Skeletal muscle tissue (tissue), 4 donors: ENCODE results near the gene NUDT6. TPM values are rescaled to one million over a fixed set of nuclear protein-coding genes. Genes with fewer than 3 reads are reported as not detected.
"Not testable (repeated sequence)": the region's sequence is repeated elsewhere in the genome, so short reads cannot be mapped to it uniquely, and the experiment has no call there.

Experiments
- H3K27ac ChIP-seq: one replicate; pipeline ENCODE4 v1.7.0; 2013; ENCODE audit warnings: mild to moderate bottlenecking, low read depth, low read length, inconsistent platforms
- H3K27me3 ChIP-seq, 3 donors: one replicate each; pipeline ENCODE4 v1.7.0; 2013; ENCODE audit warnings: low read length in 3 of 3; ENCODE audit not compliant: control insufficient read depth in 3 of 3, insufficient read depth in 3 of 3
- H3K36me3 ChIP-seq, 3 donors: one replicate each; pipeline ENCODE4 v1.7.0; 2013; ENCODE audit warnings: low read length in 3 of 3; ENCODE audit not compliant: control insufficient read depth in 3 of 3, insufficient read depth in 3 of 3
- H3K4me1 ChIP-seq, 3 donors: one replicate each; pipeline ENCODE4 v1.7.0; 2013; ENCODE audit warnings: low read length in 3 of 3, mild to moderate bottlenecking in 3 of 3; ENCODE audit not compliant: control insufficient read depth in 3 of 3, insufficient read depth in 3 of 3
- H3K4me3 ChIP-seq, 3 donors: one replicate each; pipeline ENCODE4 v1.7.0; 2013; ENCODE audit warnings: low read length in 3 of 3
- H3K9ac ChIP-seq, 3 donors: one replicate each; pipeline ENCODE4 v1.7.0; 2013; ENCODE audit warnings: low read length in 3 of 3, mild to moderate bottlenecking in 3 of 3, moderate library complexity in 2 of 3, low read depth in 1 of 3
- H3K9me3 ChIP-seq, 3 donors: one replicate each; pipeline ENCODE4 v1.7.0; 2013; ENCODE audit warnings: low read length in 3 of 3; ENCODE audit not compliant: control insufficient read depth in 3 of 3
- total RNA-seq: library from RNA; depleted of rRNA; stranded (reverse); fragments of >200 nt; gene quantifications from one replicate; pipeline ENCODE4 v1.2.3, GENCODE V29; 2014
- donor health status: Osteomylitis.

Gene NUDT6
- total RNA-seq, 1 donor from 2014 or later, result 9.9 TPM

DNA sequence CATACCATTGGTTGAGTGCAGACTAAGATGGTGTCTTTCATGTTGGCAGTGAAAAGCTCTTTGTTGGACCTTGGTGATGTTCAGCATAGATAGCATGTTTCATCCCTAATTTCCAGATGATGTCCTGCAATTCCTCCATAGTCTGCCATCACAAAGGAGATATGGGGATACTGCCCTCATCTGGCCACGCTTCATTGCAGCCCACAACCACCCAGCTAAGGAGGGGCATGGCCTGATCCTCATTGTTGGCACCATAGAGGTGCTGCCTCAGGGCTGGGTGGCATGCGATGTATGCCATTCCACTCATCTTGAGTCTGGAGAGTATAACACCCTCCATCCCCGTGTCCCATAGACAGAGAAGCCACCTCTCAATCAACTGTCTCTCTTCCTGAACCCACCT lies 31.5 kb upstream of the NUDT6 start:
- Histone ChIP-seq H3K4me3 (no peak overlapping the region), H3K36me3 (peaks cover 26 to 42% (median 34%) of the 10 kb centered on the region in 3 donors), H3K27me3 (no peaks in the 10 kb centered on the region), H3K9ac (no peak overlapping the region), H3K4me1 (no peaks in the 10 kb centered on the region), H3K9me3 (no peaks in the 10 kb centered on the region), H3K27ac (no peak overlapping the region)

DNA sequence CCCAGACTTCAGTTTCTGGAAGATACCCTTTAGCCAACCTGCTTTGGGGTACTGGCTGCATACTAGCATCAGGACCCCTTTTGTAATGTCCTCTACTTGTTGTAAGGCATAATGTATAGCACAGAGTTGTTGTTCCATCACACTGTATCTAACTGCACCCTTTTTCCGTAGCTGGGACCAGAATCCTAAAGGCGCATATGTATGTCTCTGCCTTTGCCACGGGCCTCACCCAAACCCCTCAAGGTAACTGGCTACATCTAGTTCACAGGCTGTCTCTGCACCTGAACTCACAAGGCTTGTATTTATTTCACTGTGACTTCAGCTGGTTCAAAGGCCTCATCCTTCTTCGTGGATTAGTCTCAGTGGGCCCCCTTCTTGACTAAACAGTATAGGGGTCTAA lies 29.6 kb upstream of the NUDT6 start:
- Histone ChIP-seq H3K27ac (no peak overlapping the region), H3K27me3 (no peaks in the 10 kb centered on the region), H3K36me3 (peaks cover 40 to 50% (median 44%) of the 10 kb centered on the region in 3 donors), H3K4me3 (no peak overlapping the region), H3K9me3 (no peaks in the 10 kb centered on the region), H3K4me1 (no peaks in the 10 kb centered on the region), H3K9ac (no peak overlapping the region)

DNA sequence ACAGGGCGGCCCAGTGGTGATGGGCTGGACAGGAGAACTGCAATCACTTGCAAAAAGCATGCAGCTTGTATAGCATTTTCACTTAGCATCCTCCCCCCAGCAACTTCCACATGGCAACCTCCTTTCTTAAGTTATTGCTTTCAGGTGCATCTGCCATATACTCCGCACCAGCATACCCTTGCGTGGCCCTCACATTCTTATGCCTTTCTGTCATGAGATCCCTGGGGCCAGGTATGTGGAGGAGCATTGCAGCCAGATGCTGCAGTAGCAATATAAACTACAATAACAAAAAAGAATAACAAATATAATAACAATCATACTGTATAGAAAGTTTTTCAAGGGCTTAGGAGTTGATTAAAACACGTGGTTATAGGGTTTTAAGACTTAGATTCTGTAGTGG lies 26.3 kb upstream of the NUDT6 start:
- Histone ChIP-seq H3K4me1 (no peaks in the 10 kb centered on the region), H3K27ac (no peak overlapping the region), H3K9me3 (no peaks in the 10 kb centered on the region), H3K36me3 (peaks cover 44 to 45% (median 44%) of the 10 kb centered on the region in 3 donors), H3K9ac (no peak overlapping the region), H3K4me3 (no peak overlapping the region), H3K27me3 (no peaks in the 10 kb centered on the region)

DNA sequence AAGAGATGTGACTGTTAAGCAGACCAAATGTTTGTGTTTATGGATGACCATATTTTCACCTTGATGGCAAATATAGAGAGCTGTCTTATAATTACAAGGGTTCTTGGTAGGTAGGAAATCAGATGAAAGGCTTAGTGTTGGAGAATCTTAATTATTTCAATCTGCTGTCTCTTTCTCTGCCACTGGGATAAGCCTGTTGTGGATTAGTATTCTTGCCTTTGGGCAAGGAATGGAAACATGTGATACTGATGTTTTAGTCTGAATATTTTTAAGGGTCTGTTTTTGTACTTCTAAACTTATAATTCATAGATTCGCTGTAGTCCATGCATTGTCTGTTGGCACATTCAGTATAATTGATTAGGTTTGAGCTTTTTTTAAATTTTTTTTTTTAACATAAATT lies 23.7 kb upstream of the NUDT6 start:
- Histone ChIP-seq H3K36me3 (peaks cover 26 to 35% (median 28%) of the 10 kb centered on the region in 3 donors), H3K27me3 (no peaks in the 10 kb centered on the region), H3K9ac (no peak overlapping the region), H3K9me3 (no peaks in the 10 kb centered on the region), H3K4me3 (no peak overlapping the region), H3K4me1 (no peaks in the 10 kb centered on the region), H3K27ac (no peak overlapping the region)

DNA sequence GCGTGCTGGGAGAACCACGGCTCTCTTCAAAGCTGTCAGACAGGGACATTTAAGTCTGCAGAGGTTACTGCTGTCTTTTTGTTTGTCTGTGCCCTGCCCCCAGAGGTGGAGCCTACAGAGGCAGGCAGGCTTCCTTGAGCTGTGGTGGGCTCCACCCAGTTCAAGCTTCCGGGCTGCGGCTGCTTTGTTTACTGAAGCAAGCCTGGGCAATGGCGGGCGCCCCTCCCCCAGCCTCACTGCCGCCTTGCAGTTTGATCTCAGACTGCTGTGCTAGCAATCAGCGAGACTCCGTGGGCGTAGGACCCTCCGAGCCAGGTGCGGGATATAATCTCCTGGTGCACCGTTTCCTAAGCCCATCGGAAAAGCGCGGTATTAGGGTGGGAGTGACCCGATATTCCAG lies 22.7 kb upstream of the NUDT6 start:
- H3K9ac ChIP-seq, H3K27ac ChIP-seq, H3K4me1 ChIP-seq, H3K9me3 ChIP-seq, H3K4me3 ChIP-seq, H3K27me3 ChIP-seq: not testable (repeated sequence)
- H3K36me3 ChIP-seq, result peaks cover 19 to 30% (median 23%) of the 10 kb centered on the region in 3 donors

DNA sequence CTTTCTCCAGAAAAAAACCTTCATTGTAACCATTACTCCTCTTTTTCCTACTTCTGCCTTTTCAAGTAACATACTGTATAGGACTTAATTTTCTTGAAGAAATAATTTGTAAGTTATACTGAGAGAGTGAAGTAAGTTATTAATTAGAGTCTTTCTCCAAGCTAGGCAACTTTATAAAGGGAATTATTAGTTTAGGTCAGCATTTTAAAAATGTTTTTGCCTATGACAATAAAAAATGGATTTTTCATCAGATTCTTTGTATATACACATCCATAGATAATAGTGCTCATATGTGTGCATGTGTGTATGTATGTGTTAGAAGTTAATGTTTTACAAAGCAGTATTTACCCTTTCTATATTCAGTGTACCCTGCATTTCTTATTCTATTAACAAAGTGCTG lies 10.4 kb upstream of the NUDT6 start:
- no peak overlapping the region for H3K4me3 ChIP-seq
- H3K27ac ChIP-seq, result no peak overlapping the region
- no peaks in the 10 kb centered on the region for H3K4me1 ChIP-seq
- no peaks in the 10 kb centered on the region for H3K9me3 ChIP-seq
- H3K27me3 ChIP-seq, result no peaks in the 10 kb centered on the region
- peaks cover 14 to 32% (median 23%) of the 10 kb centered on the region in 3 donors for H3K36me3 ChIP-seq
- H3K9ac ChIP-seq, result no peak overlapping the region

DNA sequence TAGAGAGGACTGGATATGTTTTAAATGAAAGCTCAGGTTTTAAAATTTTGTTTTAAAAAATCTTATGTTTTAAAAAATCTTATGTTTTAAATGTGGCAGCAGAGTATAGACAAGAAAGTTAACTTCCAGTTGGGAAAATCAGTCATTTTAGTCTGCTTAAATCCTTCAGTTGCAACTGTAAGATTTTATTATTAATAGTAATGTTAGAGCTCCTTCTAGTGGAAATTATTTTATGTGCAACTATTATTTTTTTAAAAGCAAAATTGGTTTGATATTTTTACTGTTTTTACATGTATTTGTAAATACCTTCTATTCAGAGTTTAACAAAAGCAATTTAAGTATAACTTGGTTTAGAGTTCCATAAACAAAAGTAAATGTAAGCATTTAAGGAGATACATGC lies 8.5 kb upstream of the NUDT6 start:
- no peak overlapping the region for H3K27ac ChIP-seq
- H3K4me1 ChIP-seq, result no peaks in the 10 kb centered on the region
- no peak overlapping the region for H3K9ac ChIP-seq
- H3K9me3 ChIP-seq, result no peaks in the 10 kb centered on the region
- peaks cover 13 to 32% (median 23%) of the 10 kb centered on the region in 3 donors for H3K36me3 ChIP-seq
- no peaks in the 10 kb centered on the region for H3K27me3 ChIP-seq
- no peak overlapping the region for H3K4me3 ChIP-seq

DNA sequence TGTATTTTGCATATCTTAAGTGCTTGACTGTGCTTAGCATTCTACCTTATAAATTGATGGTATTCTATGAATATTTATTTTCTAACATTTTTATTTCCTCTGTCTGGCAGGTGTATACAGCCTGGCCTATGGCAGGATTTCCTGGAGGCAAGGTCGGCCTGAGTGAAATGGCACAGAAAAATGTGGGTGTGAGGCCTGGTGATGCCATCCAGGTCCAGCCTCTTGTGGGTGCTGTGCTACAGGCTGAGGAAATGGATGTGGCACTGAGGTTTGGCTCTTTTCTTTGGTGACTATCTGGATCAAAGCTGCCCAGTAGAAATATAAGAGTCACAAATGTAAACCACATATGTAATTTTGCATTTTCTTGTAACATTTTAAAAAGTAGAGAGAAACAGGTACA lies 6.5 kb upstream of the NUDT6 start:
- Histone ChIP-seq H3K27me3 (no peaks in the 10 kb centered on the region), H3K36me3 (peaks cover 7 to 14% (median 9%) of the 10 kb centered on the region in 3 donors), H3K27ac (no peak overlapping the region), H3K9me3 (no peaks in the 10 kb centered on the region), H3K4me1 (peaks cover 3 to 6% (median 4%) of the 10 kb centered on the region in 3 donors), H3K4me3 (no peak overlapping the region), H3K9ac (no peak overlapping the region)

DNA sequence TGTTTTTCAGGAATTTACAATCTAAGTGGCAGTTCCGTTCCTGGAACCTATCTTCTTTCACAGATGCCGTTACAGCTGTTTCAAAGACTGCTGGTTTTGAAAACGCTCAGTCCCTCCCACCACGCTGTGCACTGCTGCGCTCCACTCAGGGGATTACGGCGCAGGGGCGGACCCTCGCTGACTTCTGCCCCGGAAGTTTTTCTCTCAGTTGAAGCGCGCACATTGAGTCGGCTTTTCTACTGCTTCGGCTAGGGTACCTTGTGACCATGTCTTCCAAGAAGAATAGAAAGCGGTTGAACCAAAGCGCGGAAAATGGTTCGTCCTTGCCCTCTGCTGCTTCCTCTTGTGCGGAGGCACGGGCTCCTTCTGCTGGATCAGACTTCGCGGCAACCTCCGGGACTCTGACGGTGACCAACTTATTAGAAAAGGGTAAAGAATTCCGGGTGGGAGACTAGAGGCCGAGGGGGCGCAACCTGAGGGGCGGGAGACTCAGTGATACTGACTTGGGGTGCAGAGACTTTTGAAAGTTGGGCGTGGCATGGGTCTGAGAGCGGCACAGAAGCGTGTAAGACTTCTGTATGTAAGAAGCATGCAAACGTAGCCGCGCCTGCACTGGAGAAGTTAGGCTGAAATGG lies 597 bp upstream of the NUDT6 start:
- Histone ChIP-seq H3K4me1 (peaks cover 8 to 13% (median 10%) of the 10 kb centered on the region in 3 donors), H3K9me3 (no peaks in the 10 kb centered on the region), H3K36me3 (no peaks in the 10 kb centered on the region), H3K27ac (peak overlapping the region; percentile 57), H3K9ac (peak overlapping the region; percentile 72 to 88 (median 78)), H3K4me3 (peak overlapping the region; percentile 91 to 95 (median 92)), H3K27me3 (no peaks in the 10 kb centered on the region)

DNA sequence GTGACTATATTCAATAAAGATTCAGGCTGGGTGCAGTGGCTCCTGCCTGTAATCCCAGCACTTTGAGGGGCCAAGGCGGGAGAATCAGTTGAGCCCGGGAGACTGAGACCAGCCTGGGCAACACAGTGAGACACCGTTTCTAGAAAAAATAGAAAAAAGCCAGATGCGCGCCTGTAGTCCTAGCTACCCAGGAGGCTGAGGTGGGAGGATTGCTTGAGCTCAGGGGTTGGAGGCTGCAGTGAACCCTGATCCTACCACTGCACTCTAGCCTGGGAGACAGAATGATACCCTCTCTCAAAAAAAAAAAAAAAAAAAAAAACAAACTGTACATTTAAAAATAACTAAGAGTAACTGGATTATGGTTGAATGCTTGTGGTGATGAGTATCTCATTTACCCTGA lies 1.1 kb downstream of the NUDT6 start:
- no peak overlapping the region for H3K27ac ChIP-seq
- no peak overlapping the region for H3K9ac ChIP-seq
- H3K27me3 ChIP-seq, result no peaks in the 10 kb centered on the region
- H3K4me1 ChIP-seq, result peaks cover 8 to 13% (median 10%) of the 10 kb centered on the region in 3 donors
- peak overlapping the region; percentile 91 to 95 (median 92) for H3K4me3 ChIP-seq
- no peaks in the 10 kb centered on the region for H3K9me3 ChIP-seq
- peaks cover 0 to 2% (median 0%) of the 10 kb centered on the region in 3 donors for H3K36me3 ChIP-seq
